ENCODE results near the gene HGD. TPM values are rescaled to one million over a fixed set of nuclear protein-coding genes. Genes with fewer than 3 reads are reported as not detected.
"Not testable (repeated sequence)": the region's sequence is repeated elsewhere in the genome, so short reads cannot be mapped to it uniquely, and the experiment has no call there.

The HGD gene
- polyA plus RNA-seq, 1 donor (not counting 4 experiments of a cell fraction or from before 2014, with no cell fraction given) = not detected

DNA sequence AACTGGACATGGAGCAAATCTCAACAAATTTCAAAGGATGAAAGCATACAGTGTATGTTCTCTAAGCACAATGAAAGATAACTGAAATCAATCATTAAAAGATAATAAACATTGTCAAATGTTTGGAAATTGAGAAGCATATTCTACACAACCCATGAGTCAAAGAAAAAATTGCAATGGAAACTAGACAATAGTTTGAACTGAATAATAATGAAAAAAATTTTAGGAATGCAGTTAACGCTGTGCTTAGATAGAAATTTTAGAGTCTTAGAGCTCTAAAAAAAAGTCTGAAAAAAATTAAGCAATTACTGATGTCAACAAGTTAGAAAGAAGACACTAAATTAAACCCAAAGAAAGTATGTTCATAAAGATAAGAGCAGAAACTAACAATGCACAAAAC lies 44.8 kb upstream of the HGD start:
- TF ChIP-seq, protein P1, sequence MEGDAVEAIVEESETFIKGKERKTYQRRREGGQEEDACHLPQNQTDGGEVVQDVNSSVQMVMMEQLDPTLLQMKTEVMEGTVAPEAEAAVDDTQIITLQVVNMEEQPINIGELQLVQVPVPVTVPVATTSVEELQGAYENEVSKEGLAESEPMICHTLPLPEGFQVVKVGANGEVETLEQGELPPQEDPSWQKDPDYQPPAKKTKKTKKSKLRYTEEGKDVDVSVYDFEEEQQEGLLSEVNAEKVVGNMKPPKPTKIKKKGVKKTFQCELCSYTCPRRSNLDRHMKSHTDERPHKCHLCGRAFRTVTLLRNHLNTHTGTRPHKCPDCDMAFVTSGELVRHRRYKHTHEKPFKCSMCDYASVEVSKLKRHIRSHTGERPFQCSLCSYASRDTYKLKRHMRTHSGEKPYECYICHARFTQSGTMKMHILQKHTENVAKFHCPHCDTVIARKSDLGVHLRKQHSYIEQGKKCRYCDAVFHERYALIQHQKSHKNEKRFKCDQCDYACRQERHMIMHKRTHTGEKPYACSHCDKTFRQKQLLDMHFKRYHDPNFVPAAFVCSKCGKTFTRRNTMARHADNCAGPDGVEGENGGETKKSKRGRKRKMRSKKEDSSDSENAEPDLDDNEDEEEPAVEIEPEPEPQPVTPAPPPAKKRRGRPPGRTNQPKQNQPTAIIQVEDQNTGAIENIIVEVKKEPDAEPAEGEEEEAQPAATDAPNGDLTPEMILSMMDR (optimal IDR thresholded peaks at IDR 0.05 in 1 of 3, IDR thresholded peaks at IDR 0.05 in 1 of 3, conservative IDR thresholded peaks at IDR 0.05 in 1 of 3; ENCODE audit: extremely low read depth in 1 of 3, insufficient read depth in 2 of 3, low read length in 3 of 3) = no peak
- TF ChIP-seq EZH2 (IDR thresholded peaks at IDR 0.05; ENCODE audit: low read length) = no peak
- no peaks in the 10 kb centered on the region for H3K9me1 ChIP-seq (ENCODE audit: control insufficient read depth, extremely low read depth, insufficient read depth, low read length)
- no peaks in the 10 kb centered on the region for H3K27me3 ChIP-seq (ENCODE audit: control insufficient read depth, extremely low read depth, insufficient read depth, low read length)
- no peak overlapping the region for H3K4me2 ChIP-seq (ENCODE audit: control insufficient read depth, extremely low read depth, insufficient read depth, low read depth, low read length)
- H3K79me2 ChIP-seq (ENCODE audit: control insufficient read depth, insufficient read depth, low read length) = no peaks in the 10 kb centered on the region
- H2AFZ ChIP-seq (ENCODE audit: control insufficient read depth, low read length) = no peak overlapping the region
- no peak overlapping the region for H3K9ac ChIP-seq (ENCODE audit: control insufficient read depth, extremely low read depth, insufficient read depth, low read length)
- H3K36me3 ChIP-seq (ENCODE audit: control insufficient read depth in 2 of 2, extremely low read depth in 1 of 2, insufficient read depth in 2 of 2, low read length in 2 of 2) = no peaks in the 10 kb centered on the region
- FAIRE-seq (no peak), DNase-seq (ENCODE audit: low read depth, low spot score) (no peak)
- no peaks in the 10 kb centered on the region for H3K9me3 ChIP-seq (ENCODE audit: control insufficient read depth, low read depth, low read length)
- no peak overlapping the region for H3K27ac ChIP-seq (ENCODE audit: control insufficient read depth, insufficient read depth, low read length)
- H4K20me1 ChIP-seq (ENCODE audit: control insufficient read depth, extremely low read depth, insufficient read depth, low read length) = no peaks in the 10 kb centered on the region
- dilution Hi-C loops (cut with MboI; ENCODE audit: extremely low pct_ligation_motif_present, low sequenced_read_pairs) = no loop called here
- no peaks in the 10 kb centered on the region for H3K4me1 ChIP-seq (ENCODE audit: control insufficient read depth, extremely low read depth, insufficient read depth, low read length)
- no peak overlapping the region for H3K4me3 ChIP-seq (ENCODE audit: control insufficient read depth in 2 of 3, extremely low read depth in 1 of 3, insufficient read depth in 2 of 3, low read depth in 1 of 3, low read length in 3 of 3)

DNA sequence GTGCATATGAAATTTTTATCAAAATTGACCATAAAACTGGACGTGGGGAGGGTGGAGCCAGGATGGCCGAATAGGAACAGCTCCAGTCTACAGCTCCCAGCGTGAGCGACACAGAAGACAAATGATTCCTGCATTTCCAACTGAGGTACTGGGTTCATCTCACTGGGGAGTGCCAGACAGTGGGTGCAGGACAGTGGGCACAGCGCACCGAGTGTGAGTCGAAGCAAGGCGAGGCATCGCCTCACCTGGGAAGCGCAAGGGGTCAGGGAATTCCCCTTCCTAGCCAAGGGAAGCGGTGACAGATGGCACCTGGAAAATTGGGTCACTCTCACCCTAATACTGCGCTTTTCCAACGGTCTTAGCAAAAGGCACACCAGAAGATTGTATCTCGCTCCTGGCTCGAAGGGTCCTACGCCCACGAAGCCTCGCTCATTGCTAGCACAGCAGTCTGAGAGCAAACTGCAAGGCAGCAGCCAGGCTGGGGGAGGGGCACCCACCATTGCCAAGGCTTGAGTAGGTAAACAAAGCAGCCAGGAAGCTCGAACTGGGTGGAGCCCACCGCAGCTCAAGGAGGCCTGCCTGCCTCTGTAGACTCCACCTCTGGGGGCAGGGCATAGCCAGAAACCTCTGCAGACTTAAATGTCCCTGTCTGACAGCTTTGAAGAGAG lies 37.3 kb upstream of the HGD start:
- H3K9me3 ChIP-seq (ENCODE audit: control insufficient read depth, low read depth, low read length); H3K4me1 ChIP-seq (ENCODE audit: control insufficient read depth, extremely low read depth, insufficient read depth, low read length); H3K27me3 ChIP-seq (ENCODE audit: control insufficient read depth, extremely low read depth, insufficient read depth, low read length); H3K9me1 ChIP-seq (ENCODE audit: control insufficient read depth, extremely low read depth, insufficient read depth, low read length); H3K79me2 ChIP-seq (ENCODE audit: control insufficient read depth, insufficient read depth, low read length); FAIRE-seq; H4K20me1 ChIP-seq (ENCODE audit: control insufficient read depth, extremely low read depth, insufficient read depth, low read length); dilution Hi-C loops (cut with MboI; ENCODE audit: extremely low pct_ligation_motif_present, low sequenced_read_pairs); H3K36me3 ChIP-seq (ENCODE audit: control insufficient read depth in 2 of 2, extremely low read depth in 1 of 2, insufficient read depth in 2 of 2, low read length in 2 of 2); DNase-seq (ENCODE audit: low read depth, low spot score): not testable (repeated sequence)
- peak overlapping the region; percentile 54 for H3K9ac ChIP-seq (ENCODE audit: control insufficient read depth, extremely low read depth, insufficient read depth, low read length)
- H3K4me3 ChIP-seq (ENCODE audit: control insufficient read depth in 2 of 3, extremely low read depth in 1 of 3, insufficient read depth in 2 of 3, low read depth in 1 of 3, low read length in 3 of 3) = peak overlapping the region in 2 of 3 experiments; percentile 1 to 31
- H3K4me2 ChIP-seq (ENCODE audit: control insufficient read depth, extremely low read depth, insufficient read depth, low read depth, low read length) = peak overlapping the region; percentile 46
- H2AFZ ChIP-seq (ENCODE audit: control insufficient read depth, low read length) = peak overlapping the region; percentile 69
- H3K27ac ChIP-seq (ENCODE audit: control insufficient read depth, insufficient read depth, low read length) = peak overlapping the region; percentile 13

DNA sequence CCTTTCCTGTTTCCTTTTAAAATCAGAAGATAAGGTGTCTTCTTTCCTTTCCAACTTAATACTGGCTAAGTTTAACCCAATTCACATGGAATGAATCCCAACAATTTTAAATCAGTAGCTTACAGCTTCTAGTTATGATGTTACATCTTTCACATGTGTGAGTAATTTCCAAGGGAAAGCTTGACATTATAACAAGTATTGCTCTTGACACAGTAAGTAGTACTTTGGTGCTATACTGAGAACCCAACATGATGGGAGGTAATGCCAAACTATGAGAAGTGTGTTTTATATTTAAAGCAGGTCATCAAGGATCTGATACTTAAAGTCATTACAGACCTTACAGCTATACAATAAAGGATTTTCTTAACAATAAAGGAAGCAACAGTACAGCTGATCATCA lies 31.2 kb upstream of the HGD start:
- Histone ChIP-seq H3K9ac (ENCODE audit: control insufficient read depth, extremely low read depth, insufficient read depth, low read length) (no peak overlapping the region), H3K27ac (ENCODE audit: control insufficient read depth, insufficient read depth, low read length) (no peak overlapping the region), H3K4me3 (ENCODE audit: control insufficient read depth in 2 of 3, extremely low read depth in 1 of 3, insufficient read depth in 2 of 3, low read depth in 1 of 3, low read length in 3 of 3) (no peak overlapping the region), H3K4me2 (ENCODE audit: control insufficient read depth, extremely low read depth, insufficient read depth, low read depth, low read length) (no peak overlapping the region), H2AFZ (ENCODE audit: control insufficient read depth, low read length) (no peak overlapping the region), H3K9me3 (ENCODE audit: control insufficient read depth, low read depth, low read length) (no peaks in the 10 kb centered on the region), H3K4me1 (ENCODE audit: control insufficient read depth, extremely low read depth, insufficient read depth, low read length) (no peaks in the 10 kb centered on the region), H3K27me3 (ENCODE audit: control insufficient read depth, extremely low read depth, insufficient read depth, low read length) (no peaks in the 10 kb centered on the region), H4K20me1 (ENCODE audit: control insufficient read depth, extremely low read depth, insufficient read depth, low read length) (no peaks in the 10 kb centered on the region), H3K9me1 (ENCODE audit: control insufficient read depth, extremely low read depth, insufficient read depth, low read length) (no peaks in the 10 kb centered on the region), H3K79me2 (ENCODE audit: control insufficient read depth, insufficient read depth, low read length) (no peaks in the 10 kb centered on the region), H3K36me3 (ENCODE audit: control insufficient read depth in 2 of 2, extremely low read depth in 1 of 2, insufficient read depth in 2 of 2, low read length in 2 of 2) (no peaks in the 10 kb centered on the region)
- no peak for FAIRE-seq
- dilution Hi-C loops (cut with MboI; ENCODE audit: extremely low pct_ligation_motif_present, low sequenced_read_pairs) = no loop called here
- TF ChIP-seq EZH2 (IDR thresholded peaks at IDR 0.05; ENCODE audit: low read length) = no peak
- TF ChIP-seq, protein P1 (optimal IDR thresholded peaks at IDR 0.05 in 1 of 3, IDR thresholded peaks at IDR 0.05 in 1 of 3, conservative IDR thresholded peaks at IDR 0.05 in 1 of 3; ENCODE audit: extremely low read depth in 1 of 3, insufficient read depth in 2 of 3, low read length in 3 of 3) = no peak
- DNase-seq (ENCODE audit: low read depth, low spot score) = no peak
